GF-D8 (cell line): ENCODE data around the gene DNAJB7.
A peak's percentile ranks its signal among the peaks of the same experiment; 100 is the strongest.
"Not testable (repeated sequence)": the region's sequence is repeated elsewhere in the genome, so short reads cannot be mapped to it uniquely, and the experiment has no call there.

Experiments used
- DNase-seq: peaks from one replicate; lab custom pipeline; 2025; lab: John Stamatoyannopoulos, UW

Gene DNAJB7

GRCh38 chr22:40844951-40845350, 17.0 kb downstream of the DNAJB7 start:
- DNase-seq, result no peak

- no peak for DNase-seq
Measured at GRCh38 chr22:40838486-40838885, 23.4 kb downstream of the DNAJB7 start.

- DNase-seq, result no peak
Measured at GRCh38 chr22:40834619-40835018, 27.3 kb downstream of the DNAJB7 start.

GRCh38 chr22:40829131-40829530, 32.8 kb downstream of the DNAJB7 start:
- no peak for DNase-seq

- no peak for DNase-seq
Measured at GRCh38 chr22:40826984-40827741, 34.8 kb downstream of the DNAJB7 start.

- DNase-seq, result not testable (repeated sequence)
Measured at GRCh38 chr22:40826292-40826691, 35.6 kb downstream of the DNAJB7 start.

- no peak for DNase-seq
Measured at GRCh38 chr22:40823426-40823825, 38.5 kb downstream of the DNAJB7 start.

- DNase-seq, result no peak
Measured at GRCh38 chr22:40819599-40820140, 42.2 kb downstream of the DNAJB7 start.

GRCh38 chr22:40818747-40819598, 42.9 kb downstream of the DNAJB7 start, which contains the start of gene SLC25A17:
Gene SLC25A17, minus strand, starts transcription at chr22:40819346. Its CDS starts 98 bp downstream, at chr22:40819248.
- DNase-seq, result peak; percentile 59

- peak; percentile 36 for DNase-seq
Measured at GRCh38 chr22:40818192-40818746, 43.6 kb downstream of the DNAJB7 start.

- DNase-seq, result peak; percentile 1
Measured at GRCh38 chr22:40817737-40818136, 44.2 kb downstream of the DNAJB7 start.

- no peak for DNase-seq
Measured at GRCh38 chr22:40813912-40814315, 48.0 kb downstream of the DNAJB7 start.
